ENCODE measurements around the gene VPS26B.
A peak's percentile ranks its signal among the peaks of the same experiment; 100 is the strongest.
"Not testable (repeated sequence)": the region's sequence is repeated elsewhere in the genome, so short reads cannot be mapped to it uniquely, and the experiment has no call there.

The VPS26B gene

GRCh38 chr11:134231958-134232659, 7.6 kb downstream of the VPS26B start:
- DNase-seq (ENCODE audit: low read depth in 2 of 2): no peak

GRCh38 chr11:134233729-134234179, 9.3 kb downstream of the VPS26B start:
- no peak for DNase-seq (ENCODE audit: low read depth in 2 of 2)

- DNase-seq (ENCODE audit: low read depth in 2 of 2): no peak
Observed at GRCh38 chr11:134235399-134235798, 10.9 kb downstream of the VPS26B start.

- no peak for DNase-seq (ENCODE audit: low read depth in 2 of 2)
Observed at GRCh38 chr11:134236834-134237556, 12.5 kb downstream of the VPS26B start.

DNA sequence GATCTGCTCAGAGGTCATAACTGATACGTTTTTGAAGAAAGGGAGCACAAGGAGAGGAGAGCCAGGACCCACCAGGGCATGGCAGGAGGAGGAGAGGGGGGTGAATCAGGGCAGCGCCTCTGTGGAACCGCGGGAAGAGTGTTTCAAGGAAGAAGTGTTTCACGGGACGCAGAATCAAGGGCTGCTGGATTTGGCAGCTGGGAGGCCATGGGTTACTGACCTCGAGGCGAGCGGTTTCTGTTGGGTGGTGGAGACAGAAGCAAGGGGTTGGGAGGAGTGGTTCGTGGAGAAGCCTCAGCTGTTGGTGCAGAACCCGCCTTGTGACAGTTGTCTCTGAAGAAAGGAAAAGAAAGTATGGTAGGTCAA, 13.1 kb downstream of the VPS26B start:
- no peak for DNase-seq (ENCODE audit: low read depth in 2 of 2)

GRCh38 chr11:134238956-134239355, 14.5 kb downstream of the VPS26B start:
- no peak for DNase-seq (ENCODE audit: low read depth in 2 of 2)

DNA sequence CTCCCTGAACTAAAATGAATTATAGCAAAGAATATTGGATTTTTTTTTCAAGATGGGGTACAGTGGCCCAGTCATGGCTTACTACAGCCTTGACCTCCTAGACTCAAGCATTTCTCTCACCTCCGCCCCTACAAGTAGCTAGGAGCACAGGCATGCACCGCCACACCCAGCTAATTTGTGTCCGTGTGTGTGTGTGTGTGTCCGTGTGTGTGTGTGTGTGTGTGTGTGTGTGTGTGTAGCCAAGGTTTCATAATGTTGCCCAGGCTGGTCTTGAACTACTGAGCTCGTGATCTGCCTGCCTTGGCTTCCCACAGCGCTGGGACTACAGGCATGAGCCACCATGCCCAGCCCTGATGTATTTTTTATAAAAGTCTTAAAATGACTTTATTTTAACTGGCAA, 16.1 kb downstream of the VPS26B start:
- DNase-seq (ENCODE audit: low read depth in 2 of 2): no peak

DNA sequence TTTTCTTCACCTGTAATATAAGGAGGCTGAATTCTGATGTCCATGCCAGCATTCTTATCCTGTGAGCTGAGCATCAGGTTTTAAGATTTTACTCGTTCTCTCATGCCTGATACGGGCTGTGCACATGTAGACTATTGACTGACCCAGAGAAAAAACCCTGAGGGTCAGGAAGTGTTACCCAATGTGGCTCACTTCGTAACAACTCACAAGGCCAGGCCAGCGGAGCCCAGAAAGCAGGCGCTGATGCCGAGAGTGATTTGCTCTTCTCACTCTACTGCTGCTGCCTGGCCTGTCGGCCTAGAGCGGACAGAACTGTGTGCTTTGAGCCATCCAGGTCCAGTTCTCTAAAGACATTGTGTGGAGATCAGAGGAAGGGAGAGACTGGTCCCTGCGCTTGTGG, 17.9 kb downstream of the VPS26B start:
- DNase-seq (ENCODE audit: low read depth in 2 of 2): no peak

DNA sequence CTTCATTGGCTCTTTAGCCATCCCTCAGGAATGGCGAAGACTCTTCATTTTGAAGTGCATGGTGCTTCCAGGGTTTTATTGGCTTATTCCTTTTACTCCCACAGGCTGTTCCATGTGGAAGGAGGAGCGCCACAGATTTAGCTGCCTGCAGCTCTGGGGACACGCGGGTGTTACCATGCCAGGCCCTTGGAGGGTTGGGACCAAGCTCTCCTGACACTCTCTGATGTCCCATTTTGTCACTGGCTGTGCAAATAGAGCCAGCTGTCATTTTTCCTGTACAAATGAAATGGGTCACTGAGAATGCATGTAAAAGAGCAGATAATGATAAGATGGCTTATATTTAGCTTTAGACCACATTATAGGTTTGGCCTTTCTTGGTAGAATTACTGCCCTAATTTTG, 19.4 kb downstream of the VPS26B start:
- DNase-seq (ENCODE audit: low read depth in 2 of 2): no peak

DNA sequence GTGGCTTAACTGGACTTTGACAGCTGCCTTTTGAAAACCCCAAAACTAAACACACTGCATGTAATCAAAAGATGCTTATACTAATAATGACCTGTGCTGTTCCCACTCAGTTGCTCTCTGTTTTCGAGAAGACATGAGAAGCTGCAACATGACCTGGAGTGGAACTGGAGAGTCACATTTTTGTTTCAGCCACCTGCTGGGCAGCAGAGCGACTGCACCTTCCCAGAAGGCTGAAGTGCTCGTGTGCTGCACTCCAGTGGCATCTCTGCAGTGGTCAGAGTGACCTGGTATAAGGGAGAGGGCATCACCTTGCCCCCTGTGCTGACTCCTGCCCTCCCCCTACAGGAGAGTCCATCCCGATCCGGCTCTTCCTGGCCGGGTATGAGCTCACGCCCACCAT, 20.1 kb downstream of the VPS26B start:
- DNase-seq (ENCODE audit: low read depth in 2 of 2): no peak

GRCh38 chr11:134245434-134245833, 21.0 kb downstream of the VPS26B start:
- no peak for DNase-seq (ENCODE audit: low read depth in 2 of 2)

DNA sequence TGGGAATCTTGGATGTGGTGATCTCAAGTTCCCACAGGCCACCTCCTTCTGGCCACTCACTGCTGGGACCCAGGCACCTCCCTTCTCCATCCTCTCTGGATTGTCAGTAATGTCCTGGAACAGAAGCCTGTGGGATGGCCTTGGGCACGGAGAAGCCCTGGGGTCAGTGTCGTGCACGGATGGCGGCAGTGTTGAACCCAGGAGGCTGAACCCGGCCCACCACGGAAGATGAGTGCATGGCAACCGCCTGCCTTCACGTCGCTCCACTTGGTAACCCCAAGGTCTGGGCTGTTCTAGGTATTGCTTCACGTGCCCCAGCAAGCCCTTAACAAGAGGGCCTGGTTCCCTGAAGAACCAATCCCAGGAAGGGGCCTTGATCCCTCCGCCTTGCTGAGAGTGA, 21.6 kb downstream of the VPS26B start:
- DNase-seq (ENCODE audit: low read depth in 2 of 2): no peak

GRCh38 chr11:134246678-134247077, 22.2 kb downstream of the VPS26B start:
- no peak for DNase-seq (ENCODE audit: low read depth in 2 of 2)

DNA sequence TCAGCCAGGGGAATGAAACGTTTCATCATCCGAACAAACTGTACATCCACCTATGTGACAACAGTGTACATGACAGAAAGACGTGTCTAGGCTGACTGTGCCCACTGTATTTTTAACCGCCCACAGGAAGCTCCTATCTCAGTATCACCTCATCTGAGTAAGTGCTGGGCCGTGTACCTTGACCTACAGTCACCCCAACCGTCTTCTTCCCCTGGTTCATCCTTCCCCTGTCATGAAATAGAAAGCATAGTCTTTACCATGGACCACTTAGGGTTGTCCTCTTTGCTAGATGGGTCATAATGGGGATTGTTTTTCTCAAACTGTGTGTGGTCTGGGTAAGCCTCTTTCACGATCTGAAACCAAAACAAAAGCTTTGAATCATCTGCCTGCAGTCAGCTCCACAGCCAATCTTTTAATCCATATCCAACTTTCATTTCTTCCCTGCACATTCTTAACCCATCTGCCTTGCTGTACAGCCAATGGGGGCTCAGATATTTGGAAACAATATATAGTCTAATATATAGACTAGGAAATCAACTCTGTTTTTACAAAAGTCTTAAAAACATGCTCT, 24.5 kb downstream of the VPS26B start:
- DNase-seq (ENCODE audit: low read depth in 2 of 2): no peak

GRCh38 chr11:134250246-134250645, 25.8 kb downstream of the VPS26B start:
- no peak for DNase-seq (ENCODE audit: low read depth in 2 of 2)

- DNase-seq (ENCODE audit: low read depth in 2 of 2): no peak
Observed at GRCh38 chr11:134250675-134251074, 26.2 kb downstream of the VPS26B start.

GRCh38 chr11:134252346-134253187, 28.1 kb downstream of the VPS26B start:
- no peak for DNase-seq (ENCODE audit: low read depth in 2 of 2)

- DNase-seq (ENCODE audit: low read depth in 2 of 2): peak; percentile 89 to 94
Observed at GRCh38 chr11:134253188-134253993, 28.9 kb downstream of the VPS26B start, which contains the start of the genes ACAD8 and THYN1. Gene ACAD8 (plus strand): TSS chr11:134253568. CDS start chr11:134253601, 33 bp downstream. Gene THYN1 (minus strand): TSS chr11:134253352. CDS start chr11:134252882, 470 bp downstream.

- no peak for DNase-seq (ENCODE audit: low read depth in 2 of 2)
Observed at GRCh38 chr11:134254433-134255183, 30.1 kb downstream of the VPS26B start.

- DNase-seq (ENCODE audit: low read depth in 2 of 2): not testable (repeated sequence)
Observed at GRCh38 chr11:134255184-134255561, 30.7 kb downstream of the VPS26B start.
